ENCODE data around the gene ITGB1BP1. TPM values are rescaled to one million over a fixed set of nuclear protein-coding genes. Genes with fewer than 3 reads are reported as not detected.

Gene ITGB1BP1
- 153 TPM for total RNA-seq (2021; ENCODE audit: unreplicated experiment)
- 75.2 TPM for polyA plus RNA-seq (2012; ENCODE audit: insufficient read length)
- percentile 83 among the genes with signal in this experiment for Bru-seq, nascent RNA
- BruChase-seq, experiment 1, labeled RNA remaining after a 2-hour chase, result percentile 88 among the genes with signal in this experiment
- percentile 85 among the genes with signal in this experiment for BruChase-seq, experiment 2, labeled RNA remaining after a 6-hour chase
- long read RNA-seq, full-length matches to known transcripts, result 59 of 145 reads
- long read RNA-seq, partial matches to known transcripts, result 11 of 145 reads
- long read RNA-seq, other reads (novel, unspliced or antisense), result 75 of 145 reads

GRCh38 chr2:9423100-9423921 lies at the start of gene ITGB1BP1, which contains the start of gene CPSF3:
TSS of gene ITGB1BP1 (minus strand) at chr2:9423528. CDS start at chr2:9418697, 4,831 bp downstream.
TSS of gene CPSF3 (plus strand) at chr2:9423654. CDS start at chr2:9423774, 120 bp downstream.
- in situ Hi-C loops (cut with HindIII; ENCODE audit: low pct_unique_long_range_greater_than_20kb, low sequenced_read_pairs) (no loop called here), intact Hi-C loops (cut with micrococcal nuclease; ENCODE audit: unreplicated experiment) (no loop called here)
- POLR2A ChIA-PET, result interaction anchor here (0.6 kb wide), 1 partner anchor 56 kb away, joined by 3 read pairs; no protein-coding TSS in a partner anchor
- CTCF ChIA-PET, result no interaction called here
- DNase-seq (ENCODE audit: low read depth, low spot score) (peak; percentile 81), ATAC-seq (peak; percentile 95)
- peak; percentile 78; the same call in 1 of the 2 replicates for TF ChIP-seq SIN3A (IDR thresholded peaks at IDR 0.05; ENCODE audit: borderline replicate concordance, insufficient read depth, low read depth, low read length)
- peak; percentile 77 for TF ChIP-seq POLR2AphosphoS5 (IDR thresholded peaks at IDR 0.05; ENCODE audit: low read depth, low read length)
- TF ChIP-seq, protein P1, sequence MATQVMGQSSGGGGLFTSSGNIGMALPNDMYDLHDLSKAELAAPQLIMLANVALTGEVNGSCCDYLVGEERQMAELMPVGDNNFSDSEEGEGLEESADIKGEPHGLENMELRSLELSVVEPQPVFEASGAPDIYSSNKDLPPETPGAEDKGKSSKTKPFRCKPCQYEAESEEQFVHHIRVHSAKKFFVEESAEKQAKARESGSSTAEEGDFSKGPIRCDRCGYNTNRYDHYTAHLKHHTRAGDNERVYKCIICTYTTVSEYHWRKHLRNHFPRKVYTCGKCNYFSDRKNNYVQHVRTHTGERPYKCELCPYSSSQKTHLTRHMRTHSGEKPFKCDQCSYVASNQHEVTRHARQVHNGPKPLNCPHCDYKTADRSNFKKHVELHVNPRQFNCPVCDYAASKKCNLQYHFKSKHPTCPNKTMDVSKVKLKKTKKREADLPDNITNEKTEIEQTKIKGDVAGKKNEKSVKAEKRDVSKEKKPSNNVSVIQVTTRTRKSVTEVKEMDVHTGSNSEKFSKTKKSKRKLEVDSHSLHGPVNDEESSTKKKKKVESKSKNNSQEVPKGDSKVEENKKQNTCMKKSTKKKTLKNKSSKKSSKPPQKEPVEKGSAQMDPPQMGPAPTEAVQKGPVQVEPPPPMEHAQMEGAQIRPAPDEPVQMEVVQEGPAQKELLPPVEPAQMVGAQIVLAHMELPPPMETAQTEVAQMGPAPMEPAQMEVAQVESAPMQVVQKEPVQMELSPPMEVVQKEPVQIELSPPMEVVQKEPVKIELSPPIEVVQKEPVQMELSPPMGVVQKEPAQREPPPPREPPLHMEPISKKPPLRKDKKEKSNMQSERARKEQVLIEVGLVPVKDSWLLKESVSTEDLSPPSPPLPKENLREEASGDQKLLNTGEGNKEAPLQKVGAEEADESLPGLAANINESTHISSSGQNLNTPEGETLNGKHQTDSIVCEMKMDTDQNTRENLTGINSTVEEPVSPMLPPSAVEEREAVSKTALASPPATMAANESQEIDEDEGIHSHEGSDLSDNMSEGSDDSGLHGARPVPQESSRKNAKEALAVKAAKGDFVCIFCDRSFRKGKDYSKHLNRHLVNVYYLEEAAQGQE (IDR thresholded peaks at IDR 0.05; ENCODE audit: insufficient read depth in 1 of 2, low read depth in 2 of 2, low read length in 1 of 2), result no peak
- Histone ChIP-seq H3K27me3 (ENCODE audit: control insufficient read depth, insufficient read depth, low read length) (no peaks in the 10 kb centered on the region), H3K4me3 (ENCODE audit: low read depth in 2 of 2, low read length in 2 of 2) (peak within 1 kb of the TSS; percentile 86 to 99), H3K36me3 (ENCODE audit: control insufficient read depth, insufficient read depth, low read length) (peaks cover 8% of the 10 kb centered on the region; the same call in 1 of the 2 replicates), H3K27ac (ENCODE audit: low read length) (peak within 1 kb of the TSS; percentile 96), H3K9me3 (ENCODE audit: control insufficient read depth, insufficient read depth, low read depth, low read length) (no peaks in the 10 kb centered on the region), H3K4me1 (ENCODE audit: control insufficient read depth, insufficient read depth, low read length) (peaks cover 13% of the 10 kb centered on the region)
- no TSS peak for BruUV-seq (replicated peaks)

DNA sequence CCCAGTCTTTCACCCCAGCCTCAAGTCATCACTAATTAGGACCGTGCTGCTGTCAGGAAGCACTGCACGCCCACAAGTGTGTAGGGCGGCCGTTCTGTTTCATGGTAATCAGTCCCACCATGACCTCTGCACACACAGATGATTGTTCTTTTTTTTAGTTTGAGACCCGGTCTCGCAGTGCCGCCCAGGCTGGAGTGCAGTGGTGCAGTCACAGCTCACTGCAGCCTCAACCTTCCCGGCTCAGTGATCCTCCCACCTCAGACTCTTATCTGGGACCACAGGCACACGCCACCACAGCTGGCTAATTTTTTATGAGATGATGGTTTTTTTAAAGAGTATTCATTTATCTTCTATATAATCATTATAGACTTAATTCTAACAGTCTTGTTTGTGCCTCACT lies 49.2 kb upstream of the ITGB1BP1 start:
- no peak overlapping the region for H3K4me3 ChIP-seq (ENCODE audit: low read depth in 2 of 2, low read length in 2 of 2)
- peaks cover 17% of the 10 kb centered on the region for H3K4me1 ChIP-seq (ENCODE audit: control insufficient read depth, insufficient read depth, low read length)
- H3K9me3 ChIP-seq (ENCODE audit: control insufficient read depth, insufficient read depth, low read depth, low read length), result no peaks in the 10 kb centered on the region
- H3K27ac ChIP-seq (ENCODE audit: low read length), result no peak overlapping the region
- in situ Hi-C loops (cut with HindIII; ENCODE audit: low pct_unique_long_range_greater_than_20kb, low sequenced_read_pairs), result no loop called here
- DNase-seq (ENCODE audit: low read depth, low spot score) (no peak), ATAC-seq (no peak)
- no peaks in the 10 kb centered on the region for H3K27me3 ChIP-seq (ENCODE audit: control insufficient read depth, insufficient read depth, low read length)
- CTCF ChIA-PET, result no interaction called here
- POLR2A ChIA-PET, result no interaction called here
- H3K36me3 ChIP-seq (ENCODE audit: control insufficient read depth, insufficient read depth, low read length), result peaks cover 2% of the 10 kb centered on the region; the same call in 1 of the 2 replicates
- TF ChIP-seq SIN3A (IDR thresholded peaks at IDR 0.05; ENCODE audit: borderline replicate concordance, insufficient read depth, low read depth, low read length) (no peak), POLR2AphosphoS5 (IDR thresholded peaks at IDR 0.05; ENCODE audit: low read depth, low read length) (no peak), TCF7L2 (IDR thresholded peaks at IDR 0.05; ENCODE audit: low read depth, low read length) (no peak), CTCF (IDR thresholded peaks at IDR 0.05) (no peak)
- TF ChIP-seq, protein P1 (IDR thresholded peaks at IDR 0.05; ENCODE audit: insufficient read depth in 1 of 2, low read depth in 2 of 2, low read length in 1 of 2), result no peak
- no TSS peak for BruUV-seq (replicated peaks)
- intact Hi-C loops (cut with micrococcal nuclease; ENCODE audit: unreplicated experiment), result no loop called here

Data from Panc1 (cell line).